GM23338 (cell line): ENCODE results near the gene SERPINE2. TPM values are rescaled to one million over a fixed set of nuclear protein-coding genes. Genes with fewer than 3 reads are reported as not detected.
"Not testable (repeated sequence)": the region's sequence is repeated elsewhere in the genome, so short reads cannot be mapped to it uniquely, and the experiment has no call there.

Experiments used
- ATAC-seq: fragments of 200-7000 bp; cut with Tn5 transposase; 3 replicates; pipeline ENCODE4 v1.9.1; 2020
- DNase-seq: peaks from one replicate; pipeline ENCODE4 v3.0.0-alpha.2; 2015; ENCODE audit warnings: low spot score
- H2AFZ ChIP-seq: fragments of 200-600 bp; sonication (generic); 2 replicates; pipeline ENCODE4 v1.8.0; 2016; ENCODE audit warnings: antibody characterized with exemption, mild to moderate bottlenecking, moderate library complexity
- H3F3A ChIP-seq: fragments of 200-600 bp; sonication (generic); replicated peaks from 2 replicates; pipeline ENCODE4 v1.8.0; 2017; ENCODE audit warnings: antibody characterized with exemption, mixed run types, low read depth
- H3K27ac ChIP-seq: fragments of 200-600 bp; sonication (generic); 2 replicates; pipeline ENCODE4 v1.6.1; 2016; ENCODE audit warnings: low read depth
- H3K27me3 ChIP-seq: fragments of 200-600 bp; sonication (generic); 2 replicates; pipeline ENCODE4 v1.8.0; 2016; ENCODE audit warnings: mild to moderate bottlenecking, mixed run types, moderate library complexity; ENCODE audit not compliant: insufficient read depth
- H3K36me3 ChIP-seq: fragments of 200-600 bp; sonication (generic); 2 replicates; pipeline ENCODE4 v1.8.0; 2016; ENCODE audit warnings: mild to moderate bottlenecking; ENCODE audit not compliant: insufficient read depth
- H3K4me1 ChIP-seq: fragments of 200-600 bp; sonication (generic); 2 replicates; pipeline ENCODE4 v1.8.0; 2016; ENCODE audit warnings: mild to moderate bottlenecking, moderate library complexity; ENCODE audit not compliant: insufficient read depth
- H3K4me2 ChIP-seq: fragments of 200-600 bp; sonication (generic); 2 replicates; pipeline ENCODE4 v1.7.1; 2017; ENCODE audit warnings: mixed run types
- H3K4me3 ChIP-seq: fragments of 200-600 bp; sonication (generic); 2 replicates; pipeline ENCODE4 v1.6.1; 2016; ENCODE audit warnings: mixed run types
- H3K79me2 ChIP-seq: fragments of 200-600 bp; sonication (generic); replicated peaks from 2 replicates; pipeline ENCODE4 v1.8.0; 2017; ENCODE audit warnings: mild to moderate bottlenecking; ENCODE audit not compliant: insufficient read depth
- H3K9me2 ChIP-seq: fragments of 200-600 bp; sonication (generic); 2 replicates; pipeline ENCODE4 v1.8.0; 2017; ENCODE audit not compliant: insufficient read depth
- H4K20me1 ChIP-seq: fragments of 200-600 bp; sonication (generic); replicated peaks from 2 replicates; pipeline ENCODE4 v1.8.0; 2017; ENCODE audit warnings: mild to moderate bottlenecking; ENCODE audit not compliant: insufficient read depth
- H3K27ac Mint-ChIP-seq: 2 replicates; pipeline ENCODE4 v1.8.0; 2020; ENCODE audit warnings: inconsistent platforms, mild to moderate bottlenecking, moderate library complexity, mixed read lengths
- H3K27me3 Mint-ChIP-seq: 3 replicates; pipeline ENCODE4 v1.8.0; 2022; ENCODE audit warnings: low read depth, mild to moderate bottlenecking, moderate library complexity, mixed read lengths, inconsistent platforms; ENCODE audit not compliant: insufficient read depth, poor library complexity
- H3K36me3 Mint-ChIP-seq: 3 replicates; pipeline ENCODE4 v1.8.0; 2021; ENCODE audit warnings: low read depth, mild to moderate bottlenecking, inconsistent platforms, moderate library complexity, mixed read lengths
- H3K4me1 Mint-ChIP-seq: 3 replicates; pipeline ENCODE4 v1.8.0; 2020; ENCODE audit warnings: mild to moderate bottlenecking, inconsistent platforms, mixed read lengths
- H3K4me3 Mint-ChIP-seq: 3 replicates; pipeline ENCODE4 v1.8.0; 2021; ENCODE audit warnings: moderate library complexity, mild to moderate bottlenecking, inconsistent platforms, mixed read lengths
- H3K9me3 Mint-ChIP-seq: 3 replicates; pipeline ENCODE4 v1.8.0; 2020; ENCODE audit warnings: moderate library complexity, mild to moderate bottlenecking, inconsistent platforms, mixed read lengths
- CREB1 ChIP-seq: fragments of 250-450 bp; sonication (Bioruptor Pico); IDR thresholded peaks from 2 replicates; pipeline ENCODE4 v1.5.0; 2020; ENCODE audit warnings: low read depth, mild to moderate bottlenecking, moderate library complexity
- EZH2 ChIP-seq: fragments of 200-600 bp; sonication (generic); IDR thresholded peaks from one replicate; pipeline ENCODE4 v1.8.0; 2017; ENCODE audit warnings: antibody characterized with exemption, mild to moderate bottlenecking, low read depth; ENCODE audit not compliant: unreplicated experiment
- EZH2phosphoT487 ChIP-seq: fragments of 200-600 bp; sonication (generic); IDR thresholded peaks from one replicate; pipeline ENCODE4 v1.8.1; 2018; ENCODE audit warnings: antibody characterized with exemption; ENCODE audit not compliant: unreplicated experiment
- NANOG ChIP-seq: IDR thresholded peaks from 2 replicates; pipeline ENCODE4 v1.6.1; 2016; ENCODE audit warnings: antibody characterized with exemption, borderline replicate concordance
- POLR2AphosphoS5 ChIP-seq: IDR thresholded peaks from 2 replicates; pipeline ENCODE4 v1.6.1; 2016; ENCODE audit warnings: antibody characterized with exemption, low read depth
- STAT1 ChIP-seq: IDR thresholded peaks from one replicate; pipeline ENCODE4 v1.6.1; 2016; ENCODE audit warnings: antibody characterized with exemption; ENCODE audit not compliant: unreplicated experiment
- ZNF114 ChIP-seq: fragments of 250-450 bp; sonication (Bioruptor Pico); IDR thresholded peaks from 2 replicates; pipeline ENCODE4 v1.5.0; 2020; ENCODE audit warnings: mild to moderate bottlenecking, moderate library complexity
- ZNF331 ChIP-seq: fragments of 250-450 bp; sonication (Bioruptor Pico); IDR thresholded peaks from 2 replicates; pipeline ENCODE4 v1.5.0; 2020; ENCODE audit warnings: low read depth, mild to moderate bottlenecking, moderate library complexity
- polyA plus RNA-seq: library from polyadenylated mRNA; unstranded; fragments of >200 nt; fragmentation: Nextera tagmentation; extraction: Ambion mirVana; gene quantifications from 2 replicates; pipeline ENCODE4 v1.2.1, GENCODE V29; 2016
- total RNA-seq: library from RNA; depleted of rRNA; stranded (reverse); fragments of >200 nt; shearing (Covaris generic); gene quantifications from 2 replicates; pipeline ENCODE4 v1.2.3, GENCODE V29; 2014
- TF ChIP-seq, protein P1 (sequence below): IDR thresholded peaks from one replicate; pipeline ENCODE4 v1.6.1; 2018; ENCODE audit warnings: antibody characterized with exemption; ENCODE audit not compliant: unreplicated experiment
- TF ChIP-seq, protein P2 (sequence below): IDR thresholded peaks from 2 replicates; pipeline ENCODE4 v1.6.1; 2016; ENCODE audit warnings: antibody characterized with exemption
- TF ChIP-seq, protein P3 (sequence below), 2 experiments: fragments of 200-600 bp in 1 of 2; sonication (generic) in 1 of 2; conservative IDR thresholded peaks; 2 replicates each; pipeline versions ENCODE4 v1.5.1 to v1.6.1; 2016 to 2017; ENCODE audit warnings: antibody characterized with exemption in 2 of 2, low read depth in 2 of 2, mild to moderate bottlenecking in 2 of 2, moderate library complexity in 1 of 2

The SERPINE2 gene
- total and polyA plus RNA-seq, 2 experiments from 2014 or later = 38.6 to 44.2 TPM

DNA sequence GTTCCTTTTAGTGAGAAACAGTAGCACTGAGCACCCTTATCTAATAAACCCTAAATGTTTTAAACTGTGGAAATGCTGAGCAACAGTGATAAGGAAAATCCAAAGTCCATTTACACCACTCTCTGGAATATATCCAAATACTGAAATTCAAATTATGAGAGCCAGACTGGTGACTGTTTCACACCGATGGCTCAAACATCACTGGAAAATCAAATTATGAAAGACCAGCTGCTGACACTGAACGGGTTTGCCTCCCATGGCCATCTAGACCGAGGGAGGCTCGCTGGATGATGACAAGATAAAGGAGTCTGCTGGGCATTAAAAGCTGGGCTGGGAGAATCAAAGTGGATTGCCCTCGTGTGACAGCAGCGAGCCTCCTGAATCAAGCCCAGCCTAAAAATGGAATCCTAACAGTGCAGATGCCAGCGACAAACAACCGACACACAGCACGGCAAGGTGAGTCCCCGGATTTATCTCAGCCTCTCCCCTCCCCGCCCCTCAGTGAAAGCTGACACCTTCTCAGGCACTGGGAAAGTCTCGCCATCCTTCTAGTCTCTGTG, 30.3 kb downstream of the SERPINE2 start (continued):
- TF ChIP-seq, protein P1, sequence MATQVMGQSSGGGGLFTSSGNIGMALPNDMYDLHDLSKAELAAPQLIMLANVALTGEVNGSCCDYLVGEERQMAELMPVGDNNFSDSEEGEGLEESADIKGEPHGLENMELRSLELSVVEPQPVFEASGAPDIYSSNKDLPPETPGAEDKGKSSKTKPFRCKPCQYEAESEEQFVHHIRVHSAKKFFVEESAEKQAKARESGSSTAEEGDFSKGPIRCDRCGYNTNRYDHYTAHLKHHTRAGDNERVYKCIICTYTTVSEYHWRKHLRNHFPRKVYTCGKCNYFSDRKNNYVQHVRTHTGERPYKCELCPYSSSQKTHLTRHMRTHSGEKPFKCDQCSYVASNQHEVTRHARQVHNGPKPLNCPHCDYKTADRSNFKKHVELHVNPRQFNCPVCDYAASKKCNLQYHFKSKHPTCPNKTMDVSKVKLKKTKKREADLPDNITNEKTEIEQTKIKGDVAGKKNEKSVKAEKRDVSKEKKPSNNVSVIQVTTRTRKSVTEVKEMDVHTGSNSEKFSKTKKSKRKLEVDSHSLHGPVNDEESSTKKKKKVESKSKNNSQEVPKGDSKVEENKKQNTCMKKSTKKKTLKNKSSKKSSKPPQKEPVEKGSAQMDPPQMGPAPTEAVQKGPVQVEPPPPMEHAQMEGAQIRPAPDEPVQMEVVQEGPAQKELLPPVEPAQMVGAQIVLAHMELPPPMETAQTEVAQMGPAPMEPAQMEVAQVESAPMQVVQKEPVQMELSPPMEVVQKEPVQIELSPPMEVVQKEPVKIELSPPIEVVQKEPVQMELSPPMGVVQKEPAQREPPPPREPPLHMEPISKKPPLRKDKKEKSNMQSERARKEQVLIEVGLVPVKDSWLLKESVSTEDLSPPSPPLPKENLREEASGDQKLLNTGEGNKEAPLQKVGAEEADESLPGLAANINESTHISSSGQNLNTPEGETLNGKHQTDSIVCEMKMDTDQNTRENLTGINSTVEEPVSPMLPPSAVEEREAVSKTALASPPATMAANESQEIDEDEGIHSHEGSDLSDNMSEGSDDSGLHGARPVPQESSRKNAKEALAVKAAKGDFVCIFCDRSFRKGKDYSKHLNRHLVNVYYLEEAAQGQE = no peak
- no peak for TF ChIP-seq ZNF114 (CRISPR knock-in tag)

DNA sequence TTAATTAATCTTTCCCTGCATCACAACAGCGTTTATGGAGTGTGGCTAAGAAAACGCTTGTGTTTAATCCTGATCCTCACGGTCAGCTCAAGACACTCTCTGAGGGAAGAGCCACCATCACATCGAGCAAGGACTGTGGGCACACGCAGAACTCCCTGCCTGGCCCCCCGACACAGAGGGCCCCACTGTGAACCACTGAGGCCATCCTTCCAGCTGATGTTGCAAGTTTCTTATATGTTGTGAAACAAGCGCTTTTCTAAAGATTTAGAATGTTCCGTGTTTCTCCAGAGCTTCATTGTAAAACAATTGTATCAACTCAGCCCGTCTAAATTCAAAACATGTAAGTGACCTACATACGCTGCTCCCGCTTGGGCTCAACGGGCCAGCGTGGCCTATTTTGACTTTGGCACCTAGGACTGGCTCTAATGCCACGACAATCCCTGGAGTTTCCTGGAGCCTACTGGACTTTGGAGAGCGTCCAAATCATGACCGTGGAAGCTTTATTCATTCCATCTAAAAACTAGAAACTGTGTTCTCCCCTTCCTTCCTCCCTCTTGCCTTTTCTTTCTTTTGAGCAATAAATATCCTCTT, 34.9 kb downstream of the SERPINE2 start:
- Histone ChIP-seq H3K4me3 (no peak overlapping the region), H3K4me1 (peaks cover 21% of the 10 kb centered on the region), H3K4me2 (no peak overlapping the region), H3K27ac (no peak overlapping the region), H3F3A (no peaks in the 10 kb centered on the region), H3K79me2 (no peaks in the 10 kb centered on the region; the same call in 1 of the 2 replicates), H4K20me1 (no peaks in the 10 kb centered on the region), H3K27me3 (no peaks in the 10 kb centered on the region), H3K9me2 (0 out of 2 replicates have a peak, but pooled peaks cover 3% of the 10 kb centered on the region), H2AFZ (no peak overlapping the region), H3K36me3 (peaks cover 3% of the 10 kb centered on the region; the same call in 1 of the 2 replicates)
- Mint-ChIP-seq H3K27ac (no peak overlapping the region), H3K36me3 (peaks cover 21% of the 10 kb centered on the region), H3K9me3 (no peaks in the 10 kb centered on the region; the same call in 2 of the 3 replicates), H3K27me3 (peaks cover 4% of the 10 kb centered on the region), H3K4me1 (peaks cover 31% of the 10 kb centered on the region), H3K4me3 (no peak overlapping the region)
- ATAC-seq (no peak), DNase-seq (no peak)
- TF ChIP-seq EZH2phosphoT487 (no peak), EZH2 (no peak), NANOG (no peak), POLR2AphosphoS5 (no peak), STAT1 (no peak), ZNF114 (CRISPR knock-in tag) (no peak), ZNF331 (CRISPR knock-in tag) (no peak), CREB1 (CRISPR knock-in tag) (no peak)
- TF ChIP-seq, protein P1 = no peak
- TF ChIP-seq, protein P2, sequence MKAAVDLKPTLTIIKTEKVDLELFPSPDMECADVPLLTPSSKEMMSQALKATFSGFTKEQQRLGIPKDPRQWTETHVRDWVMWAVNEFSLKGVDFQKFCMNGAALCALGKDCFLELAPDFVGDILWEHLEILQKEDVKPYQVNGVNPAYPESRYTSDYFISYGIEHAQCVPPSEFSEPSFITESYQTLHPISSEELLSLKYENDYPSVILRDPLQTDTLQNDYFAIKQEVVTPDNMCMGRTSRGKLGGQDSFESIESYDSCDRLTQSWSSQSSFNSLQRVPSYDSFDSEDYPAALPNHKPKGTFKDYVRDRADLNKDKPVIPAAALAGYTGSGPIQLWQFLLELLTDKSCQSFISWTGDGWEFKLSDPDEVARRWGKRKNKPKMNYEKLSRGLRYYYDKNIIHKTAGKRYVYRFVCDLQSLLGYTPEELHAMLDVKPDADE = no peak
- TF ChIP-seq, protein P3, sequence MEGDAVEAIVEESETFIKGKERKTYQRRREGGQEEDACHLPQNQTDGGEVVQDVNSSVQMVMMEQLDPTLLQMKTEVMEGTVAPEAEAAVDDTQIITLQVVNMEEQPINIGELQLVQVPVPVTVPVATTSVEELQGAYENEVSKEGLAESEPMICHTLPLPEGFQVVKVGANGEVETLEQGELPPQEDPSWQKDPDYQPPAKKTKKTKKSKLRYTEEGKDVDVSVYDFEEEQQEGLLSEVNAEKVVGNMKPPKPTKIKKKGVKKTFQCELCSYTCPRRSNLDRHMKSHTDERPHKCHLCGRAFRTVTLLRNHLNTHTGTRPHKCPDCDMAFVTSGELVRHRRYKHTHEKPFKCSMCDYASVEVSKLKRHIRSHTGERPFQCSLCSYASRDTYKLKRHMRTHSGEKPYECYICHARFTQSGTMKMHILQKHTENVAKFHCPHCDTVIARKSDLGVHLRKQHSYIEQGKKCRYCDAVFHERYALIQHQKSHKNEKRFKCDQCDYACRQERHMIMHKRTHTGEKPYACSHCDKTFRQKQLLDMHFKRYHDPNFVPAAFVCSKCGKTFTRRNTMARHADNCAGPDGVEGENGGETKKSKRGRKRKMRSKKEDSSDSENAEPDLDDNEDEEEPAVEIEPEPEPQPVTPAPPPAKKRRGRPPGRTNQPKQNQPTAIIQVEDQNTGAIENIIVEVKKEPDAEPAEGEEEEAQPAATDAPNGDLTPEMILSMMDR (conservative IDR thresholded peaks at IDR 0.05; ENCODE audit: low read depth in 2 of 2) = no peak

DNA sequence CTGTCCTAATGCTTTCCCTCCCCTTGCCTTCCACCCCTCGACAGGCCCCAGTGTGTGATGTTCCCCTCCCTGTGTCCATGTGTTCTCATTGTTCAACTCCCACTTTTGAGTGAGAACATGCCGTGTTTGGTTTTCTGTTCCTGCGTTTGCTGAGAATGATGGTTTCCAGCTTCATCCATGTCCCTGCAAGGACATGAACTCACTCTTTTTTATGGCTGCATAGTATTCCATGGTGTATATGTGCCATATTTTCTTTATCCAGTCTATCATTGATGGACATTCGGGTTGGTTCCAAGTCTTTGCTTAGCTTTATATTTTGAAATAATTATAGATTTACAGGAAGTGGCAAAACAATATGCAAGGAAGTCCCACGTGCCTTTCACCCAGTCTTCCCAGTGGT, 38.4 kb downstream of the SERPINE2 start:
- not testable (repeated sequence) for DNase-seq, H3K36me3 ChIP-seq, H3F3A ChIP-seq

More for the DNA sequence above, 38.4 kb downstream of the SERPINE2 start:
- not testable (repeated sequence) for H3K27ac Mint-ChIP-seq, H3K27ac ChIP-seq, H3K79me2 ChIP-seq, H3K9me3 Mint-ChIP-seq, H3K4me3 ChIP-seq, H3K27me3 Mint-ChIP-seq, ATAC-seq, H4K20me1 ChIP-seq, H3K4me2 ChIP-seq, H3K9me2 ChIP-seq, H3K27me3 ChIP-seq, H2AFZ ChIP-seq, H3K4me3 Mint-ChIP-seq, H3K4me1 ChIP-seq
- Mint-ChIP-seq H3K4me1 (peaks cover 18% of the 10 kb centered on the region), H3K36me3 (peaks cover 26% of the 10 kb centered on the region)
